Measurements from ENCODE around the gene EGLN3. TPM values are rescaled to one million over a fixed set of nuclear protein-coding genes. Genes with fewer than 3 reads are reported as not detected.

Gene EGLN3
- total and polyA plus RNA-seq, 2 of the 13 experiments (the other 11 are each of a cell fraction or from before 2014, with no cell fraction given), result 0.18 to 27.3 TPM

DNA sequence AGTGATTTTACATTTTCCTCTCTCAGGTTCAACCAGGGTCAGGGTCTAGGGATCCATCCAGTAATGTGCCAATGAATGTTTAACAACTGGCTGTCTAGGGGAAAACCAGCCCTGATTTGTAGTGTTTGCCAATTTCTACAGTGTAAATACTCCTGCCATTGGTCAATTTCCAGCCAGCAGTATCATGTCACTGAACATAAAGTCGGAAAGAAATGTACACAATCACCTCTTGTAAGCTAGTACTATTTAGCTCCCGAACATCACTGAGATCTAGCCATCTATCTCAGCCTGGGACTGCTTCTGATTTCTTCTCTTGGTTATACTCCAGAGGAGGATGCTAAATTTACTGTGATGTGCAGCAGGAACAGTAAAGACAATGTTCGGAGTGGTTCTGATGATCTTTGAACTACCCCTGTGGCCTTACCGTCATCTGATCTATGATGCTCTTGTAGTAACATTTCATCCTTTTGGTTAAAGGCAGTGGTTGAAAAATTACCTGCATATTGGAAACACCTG, 36.7 kb upstream of the EGLN3 start (continued):
- TF ChIP-seq THAP11 (CRISPR knock-in tag; IDR thresholded peaks at IDR 0.05) (peak; percentile 74; the same call in 1 of the 2 replicates), PHB2 (IDR thresholded peaks at IDR 0.05; ENCODE audit: partially characterized antibody) (no peak), NFYC (CRISPR knock-in tag; IDR thresholded peaks at IDR 0.05) (peak; percentile 71), ZNF660 (CRISPR knock-in tag; IDR thresholded peaks at IDR 0.05; ENCODE audit: borderline replicate concordance, low read depth) (no peak), AKAP8 (CRISPR knock-in tag; IDR thresholded peaks at IDR 0.05) (no peak), ZNF501 (CRISPR knock-in tag; IDR thresholded peaks at IDR 0.05) (no peak), RBM22 (optimal IDR thresholded peaks at IDR 0.05; ENCODE audit: low read length) (no peak), BRD4 (CRISPR knock-in tag; IDR thresholded peaks at IDR 0.05) (no peak), RAD51 (IDR thresholded peaks at IDR 0.05; ENCODE audit: borderline replicate concordance) (no peak), KMT2B (CRISPR knock-in tag; IDR thresholded peaks at IDR 0.05) (no peak), ATF1 (CRISPR knock-in tag; IDR thresholded peaks at IDR 0.05) (peak; percentile 46), ZNF670 (CRISPR knock-in tag; IDR thresholded peaks at IDR 0.05; ENCODE audit: borderline replicate concordance) (no peak), ZNF605 (CRISPR knock-in tag; IDR thresholded peaks at IDR 0.05) (no peak), ISL2 (CRISPR knock-in tag; IDR thresholded peaks at IDR 0.05) (no peak), SRSF1 (optimal IDR thresholded peaks at IDR 0.05; ENCODE audit: low read depth, low read length) (no peak), ZNF260 (CRISPR knock-in tag; IDR thresholded peaks at IDR 0.05; ENCODE audit: borderline replicate concordance, low read depth) (no peak), ZNF350 (CRISPR knock-in tag; IDR thresholded peaks at IDR 0.05; ENCODE audit: borderline replicate concordance, low read depth) (no peak), ZNF761 (CRISPR knock-in tag; conservative IDR thresholded peaks at IDR 0.05) (no peak), ZMYM3 (CRISPR knock-in tag; IDR thresholded peaks at IDR 0.05) (no peak), ZNF101 (CRISPR knock-in tag; IDR thresholded peaks at IDR 0.05; ENCODE audit: borderline replicate concordance, low read depth) (no peak), ZNF607 (CRISPR knock-in tag; IDR thresholded peaks at IDR 0.05; ENCODE audit: borderline replicate concordance) (peak; percentile 70; the same call in 1 of the 2 replicates), HOXA9 (CRISPR knock-in tag; IDR thresholded peaks at IDR 0.05; ENCODE audit: borderline replicate concordance) (no peak), ZNF382 (CRISPR knock-in tag; IDR thresholded peaks at IDR 0.05; ENCODE audit: borderline replicate concordance) (no peak), RFXANK (CRISPR knock-in tag; IDR thresholded peaks at IDR 0.05) (no peak), RBAK (CRISPR knock-in tag; IDR thresholded peaks at IDR 0.05) (no peak), U2AF2 (IDR thresholded peaks at IDR 0.05; ENCODE audit: low read depth, low read length) (no peak), PAWR (CRISPR knock-in tag; IDR thresholded peaks at IDR 0.05; ENCODE audit: borderline replicate concordance) (no peak), CHD2 (IDR thresholded peaks at IDR 0.05; ENCODE audit: low read depth, low read length) (no peak)
- TF ChIP-seq, protein P1, sequence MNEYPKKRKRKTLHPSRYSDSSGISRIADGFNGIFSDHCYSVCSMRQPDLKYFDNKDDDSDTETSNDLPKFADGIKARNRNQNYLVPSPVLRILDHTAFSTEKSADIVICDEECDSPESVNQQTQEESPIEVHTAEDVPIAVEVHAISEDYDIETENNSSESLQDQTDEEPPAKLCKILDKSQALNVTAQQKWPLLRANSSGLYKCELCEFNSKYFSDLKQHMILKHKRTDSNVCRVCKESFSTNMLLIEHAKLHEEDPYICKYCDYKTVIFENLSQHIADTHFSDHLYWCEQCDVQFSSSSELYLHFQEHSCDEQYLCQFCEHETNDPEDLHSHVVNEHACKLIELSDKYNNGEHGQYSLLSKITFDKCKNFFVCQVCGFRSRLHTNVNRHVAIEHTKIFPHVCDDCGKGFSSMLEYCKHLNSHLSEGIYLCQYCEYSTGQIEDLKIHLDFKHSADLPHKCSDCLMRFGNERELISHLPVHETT (CRISPR knock-in tag; conservative IDR thresholded peaks at IDR 0.05), result no peak
- TF ChIP-seq, protein P2, sequence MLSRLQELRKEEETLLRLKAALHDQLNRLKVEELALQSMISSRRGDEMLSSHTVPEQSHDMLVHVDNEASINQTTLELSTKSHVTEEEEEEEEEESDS (CRISPR knock-in tag; IDR thresholded peaks at IDR 0.05; ENCODE audit: borderline replicate concordance), result no peak
- TF ChIP-seq, protein P3, sequence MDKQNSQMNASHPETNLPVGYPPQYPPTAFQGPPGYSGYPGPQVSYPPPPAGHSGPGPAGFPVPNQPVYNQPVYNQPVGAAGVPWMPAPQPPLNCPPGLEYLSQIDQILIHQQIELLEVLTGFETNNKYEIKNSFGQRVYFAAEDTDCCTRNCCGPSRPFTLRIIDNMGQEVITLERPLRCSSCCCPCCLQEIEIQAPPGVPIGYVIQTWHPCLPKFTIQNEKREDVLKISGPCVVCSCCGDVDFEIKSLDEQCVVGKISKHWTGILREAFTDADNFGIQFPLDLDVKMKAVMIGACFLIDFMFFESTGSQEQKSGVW (CRISPR knock-in tag; IDR thresholded peaks at IDR 0.05; ENCODE audit: borderline replicate concordance), result peak; percentile 86; the same call in 1 of the 2 replicates
